Myocyte (in vitro differentiated cells): ENCODE data around the gene PTOV1. TPM values are rescaled to one million over a fixed set of nuclear protein-coding genes. Genes with fewer than 3 reads are reported as not detected.
"Not testable (repeated sequence)": the region's sequence is repeated elsewhere in the genome, so short reads cannot be mapped to it uniquely, and the experiment has no call there.

Source experiments
- DNase-seq: peaks from one replicate; pipeline ENCODE4 v3.0.0-alpha.2; 2012; ENCODE audit warnings: low read depth
- total RNA-seq: library from RNA; depleted of rRNA; stranded (reverse); fragments of >200 nt; gene quantifications from 2 replicates; pipeline ENCODE4 v1.2.3, GENCODE V29; 2014

The PTOV1 gene
- total RNA-seq, 1 donor from 2014 or later, result 161 TPM

GRCh38 chr19:49817964-49818648 lies 32.9 kb upstream of the PTOV1 start, which contains the start of gene MED25:
Gene MED25, plus strand, starts transcription at chr19:49818289. Its CDS starts 53 bp downstream, at chr19:49818342.
- peak; percentile 86 for DNase-seq

- no peak for DNase-seq
Measured at GRCh38 chr19:49818649-49819370, 32.1 kb upstream of the PTOV1 start.

- not testable (repeated sequence) for DNase-seq
Measured at GRCh38 chr19:49819452-49820115, 31.4 kb upstream of the PTOV1 start.

- no peak for DNase-seq
Measured at GRCh38 chr19:49820125-49820524, 30.8 kb upstream of the PTOV1 start.

GRCh38 chr19:49823472-49823871 lies 27.5 kb upstream of the PTOV1 start:
- no peak for DNase-seq

GRCh38 chr19:49824662-49825061 lies 26.3 kb upstream of the PTOV1 start:
- DNase-seq, result no peak

- DNase-seq, result no peak
Measured at GRCh38 chr19:49827034-49827433, 23.9 kb upstream of the PTOV1 start.

- DNase-seq, result no peak
Measured at GRCh38 chr19:49829200-49829599, 21.8 kb upstream of the PTOV1 start.

GRCh38 chr19:49829721-49830120 lies 21.2 kb upstream of the PTOV1 start:
- no peak for DNase-seq

- DNase-seq, result peak; percentile 51
Measured at GRCh38 chr19:49830766-49831165, 20.2 kb upstream of the PTOV1 start.

- DNase-seq, result no peak
Measured at GRCh38 chr19:49831592-49831991, 19.4 kb upstream of the PTOV1 start.

GRCh38 chr19:49832556-49832955 lies 18.4 kb upstream of the PTOV1 start:
- DNase-seq, result peak; percentile 68

- peak; percentile 67 for DNase-seq
Measured at GRCh38 chr19:49833599-49833998, 17.4 kb upstream of the PTOV1 start.

GRCh38 chr19:49835562-49835961 lies 15.4 kb upstream of the PTOV1 start:
- no peak for DNase-seq

- no peak for DNase-seq
Measured at GRCh38 chr19:49836176-49837008, 14.6 kb upstream of the PTOV1 start.

GRCh38 chr19:49837009-49837310 lies 14.0 kb upstream of the PTOV1 start:
- DNase-seq, result no peak

GRCh38 chr19:49837425-49837824 lies 13.5 kb upstream of the PTOV1 start:
- no peak for DNase-seq

GRCh38 chr19:49838885-49839588 lies 11.9 kb upstream of the PTOV1 start:
- no peak for DNase-seq

GRCh38 chr19:49839713-49840112 lies 11.2 kb upstream of the PTOV1 start:
- no peak for DNase-seq

- DNase-seq, result no peak
Measured at GRCh38 chr19:49840321-49840720, 10.6 kb upstream of the PTOV1 start.

GRCh38 chr19:49840736-49841249 lies 10.2 kb upstream of the PTOV1 start:
- DNase-seq, result no peak
